H1 (cell line): ENCODE measurements around the gene PATJ. TPM values are rescaled to one million over a fixed set of nuclear protein-coding genes. Genes with fewer than 3 reads are reported as not detected.

Experiments used
- CTCF ChIA-PET: fragments of 300-600 bp; sonication (Branson Sonifier 250); formaldehyde crosslinking; loops from one replicate; lab custom pipeline; 2021; ENCODE audit not compliant: partially characterized antibody; lab: Charles Lee
- POLR2A ChIA-PET: fragments of 300-600 bp; sonication (Branson Sonifier 250); formaldehyde crosslinking; loops from one replicate; lab custom pipeline; 2021; ENCODE audit warnings: inconsistent platforms; ENCODE audit not compliant: partially characterized antibody; lab: Charles Lee
- DNase-seq, 2 experiments: peaks; one replicate each; pipeline versions ENCODE4 v3.0.0 to v3.0.0-alpha.2; 2010 to 2022; ENCODE audit warnings: low spot score in 2 of 2, low read depth in 1 of 2, mixed read lengths in 1 of 2
- FAIRE-seq: peaks from 2 replicates; lab custom pipeline; 2011; peaks lifted over from hg19 to GRCh38; lab: Jason Lieb, UNC
- H2AFZ ChIP-seq: 2 replicates; pipeline ENCODE4 v1.8.1; 2012; ENCODE audit warnings: low read length, inconsistent platforms
- H2AK5ac ChIP-seq: 2 replicates; pipeline ENCODE4 v1.6.1; 2013; ENCODE audit warnings: low read depth, low read length
- H2BK120ac ChIP-seq: replicated peaks from 2 replicates; pipeline ENCODE3; 2013; ENCODE audit warnings: low read depth, low read length, inconsistent platforms
- H2BK12ac ChIP-seq: 2 replicates; pipeline ENCODE4 v1.6.1; 2013; ENCODE audit warnings: low read depth, low read length
- H2BK15ac ChIP-seq: 2 replicates; pipeline ENCODE4 v1.6.1; 2013; ENCODE audit warnings: low read length
- H2BK20ac ChIP-seq: 2 replicates; pipeline ENCODE4 v1.6.1; 2013; ENCODE audit warnings: low read length
- H2BK5ac ChIP-seq: 2 replicates; pipeline ENCODE4 v1.6.1; 2013; ENCODE audit warnings: low read depth, low read length
- H3K14ac ChIP-seq: 2 replicates; pipeline ENCODE4 v1.6.1; 2013; ENCODE audit warnings: inconsistent platforms; ENCODE audit not compliant: insufficient read length
- H3K18ac ChIP-seq: 2 replicates; pipeline ENCODE4 v1.6.1; 2013; ENCODE audit warnings: low read length; ENCODE audit errors: extremely low read depth
- H3K23ac ChIP-seq: 2 replicates; pipeline ENCODE4 v1.6.1; 2013; ENCODE audit warnings: inconsistent platforms; ENCODE audit not compliant: insufficient read length
- H3K23me2 ChIP-seq: 2 replicates; pipeline ENCODE4 v1.6.1; 2013; ENCODE audit warnings: low read depth, low read length
- H3K27ac ChIP-seq: 2 replicates; pipeline ENCODE4 v1.6.1; 2011; ENCODE audit warnings: low read depth, low read length, inconsistent platforms
- H3K27me3 ChIP-seq, 4 experiments: replicated peaks in 1 of 4; 1 replicate in 1 of 4; 2 replicates in 3 of 4; pipeline versions ENCODE4 v1.6.1 to v1.8.1; 2011 to 2013; ENCODE audit warnings: low read length in 3 of 4, mild to moderate bottlenecking in 3 of 4, inconsistent platforms in 2 of 4, mixed read lengths in 2 of 4, moderate library complexity in 1 of 4; ENCODE audit not compliant: control insufficient read depth in 3 of 4, insufficient read depth in 3 of 4; ENCODE audit errors: extremely low read depth in 1 of 4
- H3K36me3 ChIP-seq, 4 experiments: 2 replicates each; pipeline versions ENCODE4 v1.6.1 to v1.8.1; 2011 to 2013; ENCODE audit warnings: mild to moderate bottlenecking in 4 of 4, low read length in 3 of 4, moderate library complexity in 2 of 4, control low read depth in 1 of 4, inconsistent platforms in 1 of 4; ENCODE audit not compliant: insufficient read depth in 4 of 4, control insufficient read depth in 2 of 4
- H3K4ac ChIP-seq: replicated peaks from 2 replicates; pipeline ENCODE3; 2013; ENCODE audit warnings: low read length, low read depth, mixed read lengths, inconsistent platforms; ENCODE audit not compliant: insufficient read length
- H3K4me1 ChIP-seq, 4 experiments: replicated peaks in 1 of 4; 1 replicate in 1 of 4; 2 replicates in 3 of 4; pipeline versions ENCODE4 v1.6.1 to v1.8.1; 2011 to 2013; ENCODE audit warnings: low read length in 3 of 4, inconsistent platforms in 2 of 4, mixed read lengths in 1 of 4; ENCODE audit not compliant: insufficient read depth in 4 of 4, control insufficient read depth in 3 of 4
- H3K4me2 ChIP-seq, 2 experiments: 2 replicates each; pipeline versions ENCODE4 v1.6.1 to v1.8.1; 2011 to 2013; ENCODE audit warnings: low read depth in 2 of 2, low read length in 2 of 2, control low read depth in 1 of 2, inconsistent platforms in 1 of 2, mild to moderate bottlenecking in 1 of 2; ENCODE audit not compliant: insufficient read depth in 1 of 2
- H3K4me3 ChIP-seq, 4 experiments: fragments of 200-600, 300-600 bp in 1 of 4; sonication (generic), shearing (Covaris generic), sonication (Bioruptor Twin) in 1 of 4; 2 replicates each; pipeline versions ENCODE4 v1.5.1 to v1.8.1; 2011 to 2016; ENCODE audit warnings: low read length in 4 of 4, low read depth in 3 of 4, control low read depth in 2 of 4, inconsistent platforms in 2 of 4, mild to moderate bottlenecking in 2 of 4, mixed read lengths in 1 of 4, moderate library complexity in 1 of 4; ENCODE audit not compliant: insufficient read depth in 2 of 4; ENCODE audit errors: extremely low read depth in 1 of 4
- H3K56ac ChIP-seq: replicated peaks from 2 replicates; pipeline ENCODE3; 2013; ENCODE audit warnings: low read depth, mild to moderate bottlenecking, mixed read lengths, low read length, inconsistent platforms; ENCODE audit not compliant: insufficient read length
- H3K79me1 ChIP-seq: 2 replicates; pipeline ENCODE4 v1.6.1; 2013; ENCODE audit warnings: low read depth, low read length, control low read depth
- H3K79me2 ChIP-seq, 2 experiments: 2 replicates each; pipeline versions ENCODE4 v1.6.1 to v1.8.1; 2012 to 2013; ENCODE audit warnings: low read length in 2 of 2, mild to moderate bottlenecking in 2 of 2, inconsistent platforms in 1 of 2; ENCODE audit not compliant: insufficient read depth in 2 of 2, control insufficient read depth in 1 of 2
- H3K9ac ChIP-seq, 4 experiments: replicated peaks in 1 of 4; 1 replicate in 1 of 4; 2 replicates in 3 of 4; pipeline versions ENCODE4 v1.6.1 to v1.8.1; 2011 to 2013; ENCODE audit warnings: low read depth in 3 of 4, low read length in 3 of 4, control low read depth in 2 of 4, mild to moderate bottlenecking in 2 of 4, moderate library complexity in 2 of 4, inconsistent platforms in 1 of 4; ENCODE audit errors: extremely low read depth in 1 of 4
- H3K9me3 ChIP-seq, 2 experiments: 2 replicates each; pipeline versions ENCODE4 v1.6.1 to v1.8.1; 2012 to 2013; ENCODE audit warnings: mild to moderate bottlenecking in 2 of 2, moderate library complexity in 2 of 2, control low read depth in 1 of 2, inconsistent platforms in 1 of 2, low read depth in 1 of 2, low read length in 1 of 2, mixed read lengths in 1 of 2; ENCODE audit not compliant: insufficient read depth in 2 of 2
- H4K20me1 ChIP-seq, 2 experiments: replicated peaks in 1 of 2; 2 replicates each; pipeline versions ENCODE3 to v1.8.1; 2011 to 2013; ENCODE audit warnings: inconsistent platforms in 2 of 2, low read length in 2 of 2, mild to moderate bottlenecking in 1 of 2; ENCODE audit not compliant: insufficient read depth in 2 of 2, control insufficient read depth in 1 of 2
- H4K5ac ChIP-seq: 2 replicates; pipeline ENCODE4 v1.6.1; 2013; ENCODE audit warnings: low read length, low read depth, mixed read lengths, inconsistent platforms; ENCODE audit not compliant: insufficient read length
- H4K8ac ChIP-seq: 2 replicates; pipeline ENCODE4 v1.8.0; 2013; ENCODE audit warnings: mild to moderate bottlenecking, moderate library complexity, low read length, inconsistent platforms; ENCODE audit not compliant: insufficient read depth; ENCODE audit errors: extremely low read depth
- H4K91ac ChIP-seq: replicated peaks from 2 replicates; pipeline ENCODE3; 2013; ENCODE audit warnings: low read length, mixed read lengths, inconsistent platforms; ENCODE audit not compliant: insufficient read length
- ASH2L ChIP-seq: fragments of 200-600, 300-600 bp; sonication (generic); IDR thresholded peaks from one replicate; pipeline ENCODE4 v1.7.1; 2017; ENCODE audit warnings: low read length
- BCL11A ChIP-seq, 2 experiments: IDR thresholded peaks; one replicate each; pipeline ENCODE4 v1.6.1; 2011; ENCODE audit warnings: low read depth in 2 of 2, low read length in 2 of 2, mild to moderate bottlenecking in 2 of 2
- CEBPB ChIP-seq: IDR thresholded peaks from 2 replicates; pipeline ENCODE4 v1.6.1; 2012; ENCODE audit warnings: low read depth, low read length
- CHD1 ChIP-seq: IDR thresholded peaks from 2 replicates; pipeline ENCODE4 v1.6.1; 2012; ENCODE audit warnings: low read depth, low read length, improper control_type of control experiment
- CHD2 ChIP-seq: IDR thresholded peaks from 2 replicates; pipeline ENCODE4 v1.6.1; 2012; ENCODE audit warnings: low read length, improper control_type of control experiment
- KDM5A ChIP-seq: fragments of 200-600 bp; IDR thresholded peaks from 2 replicates; pipeline ENCODE4 v1.7.1; 2012; ENCODE audit warnings: mild to moderate bottlenecking, low read length, inconsistent platforms, mixed read lengths
- POLR2AphosphoS5 ChIP-seq: IDR thresholded peaks from 2 replicates; pipeline ENCODE4 v1.6.1; 2011; ENCODE audit warnings: low read depth, low read length
- POU5F1 ChIP-seq: IDR thresholded peaks from 2 replicates; pipeline ENCODE4 v1.6.1; 2011; ENCODE audit warnings: low read depth, mild to moderate bottlenecking, low read length, moderate library complexity
- RAD21 ChIP-seq, 2 experiments: IDR thresholded peaks in 1 of 2; conservative IDR thresholded peaks in 1 of 2; 2 replicates each; pipeline ENCODE4 v1.6.1; 2011; ENCODE audit warnings: low read depth in 2 of 2, low read length in 2 of 2, improper control_type of control experiment in 1 of 2, inconsistent platforms in 1 of 2, mild to moderate bottlenecking in 1 of 2, moderate library complexity in 1 of 2
- RNF2 ChIP-seq: fragments of 200-900, 300-1000 bp; sonication (generic); IDR thresholded peaks from 2 replicates; pipeline ENCODE4 v1.7.1; 2016; ENCODE audit warnings: borderline replicate concordance, low read depth, mild to moderate bottlenecking, antibody characterized with exemption, low read length; ENCODE audit not compliant: poor library complexity, severe bottlenecking; ENCODE audit errors: missing control alignments
- SIN3A ChIP-seq, 2 experiments: IDR thresholded peaks in 1 of 2; conservative IDR thresholded peaks in 1 of 2; 2 replicates each; pipeline ENCODE4 v1.6.1; 2011 to 2012; ENCODE audit warnings: low read length in 2 of 2, improper control_type of control experiment in 1 of 2, low read depth in 1 of 2, mild to moderate bottlenecking in 1 of 2
- SIRT6 ChIP-seq: IDR thresholded peaks from one replicate; pipeline ENCODE4 v1.7.1; 2012; ENCODE audit warnings: low read length, inconsistent platforms
- SP1 ChIP-seq: IDR thresholded peaks from 2 replicates; pipeline ENCODE4 v1.6.1; 2011; ENCODE audit warnings: low read depth, low read length
- TEAD4 ChIP-seq: IDR thresholded peaks from 2 replicates; pipeline ENCODE4 v1.6.1; 2012; ENCODE audit warnings: low read depth, low read length, inconsistent platforms, mixed read lengths
- WGBS, 2 experiments: shearing (Covaris generic) in 1 of 2; methylation state at CpG; one replicate each; pipeline versions ENCODE4 v1.1.6 to v1.1.7; 2013 to 2015; ENCODE audit warnings: low lambda C conversion rate in 2 of 2, mixed read lengths in 2 of 2, inconsistent platforms in 1 of 2, low coverage in 1 of 2, missing lambda C conversion rate in 1 of 2; ENCODE audit not compliant: insufficient replicate concordance in 2 of 2, insufficient coverage in 1 of 2, insufficient read length in 1 of 2; ENCODE audit errors: extremely low coverage in 1 of 2, missing lambda C conversion rate in 1 of 2; 5-methylcytosine and 5-hydroxymethylcytosine counted together
- polyA plus RNA-seq, 7 experiments: library from polyadenylated mRNA; depleted of rRNA in 3 of 7; stranded (reverse) in 5 of 7; unstranded in 2 of 7; fragments of >200 nt in 5 of 7; fragments of 200-250 nt in 2 of 7; gene quantifications; 1 replicate in 5 of 7; 2 replicates in 1 of 7; 4 replicates in 1 of 7; pipeline versions ENCODE4 v1.2.1 to v1.2.3, GENCODE V29; 2011 to 2013; ENCODE audit warnings: missing spikeins in 2 of 7, mixed read lengths in 2 of 7
- total RNA-seq: library from RNA; stranded (reverse); fragmentation: NEBNext Ultra II Directional; extraction: Animal tissue kit (Norgen Biotek cat#: 25700); gene quantifications from 2 replicates; pipeline ENCODE4 v1.2.1, GENCODE V29; 2021

The PATJ gene
- total and polyA plus RNA-seq, 2 of the 8 experiments (the other 6 are each of a cell fraction or from before 2014, with no cell fraction given), result 8.2 to 55.6 TPM

- TF ChIP-seq SIRT6, result no peak
- TF ChIP-seq RAD21 (IDR thresholded peaks at IDR 0.05 in 1 of 2, conservative IDR thresholded peaks at IDR 0.05 in 1 of 2; ENCODE audit: low read depth in 2 of 2, low read length in 2 of 2), result no peak
- no peak for TF ChIP-seq POU5F1
- TF ChIP-seq POLR2AphosphoS5, result no peak
- TF ChIP-seq ASH2L, result no peak
- no peak for TF ChIP-seq CHD2
- TF ChIP-seq KDM5A, result no peak
- TF ChIP-seq TEAD4, result no peak
- no peak for TF ChIP-seq SP1
- TF ChIP-seq BCL11A (IDR thresholded peaks at IDR 0.05; ENCODE audit: low read depth in 2 of 2, low read length in 2 of 2), result no peak
- TF ChIP-seq CEBPB, result no peak
- TF ChIP-seq SIN3A (conservative IDR thresholded peaks at IDR 0.05 in 1 of 2, IDR thresholded peaks at IDR 0.05 in 1 of 2; ENCODE audit: low read depth in 1 of 2, low read length in 2 of 2), result no peak
- TF ChIP-seq RNF2, result no peak
- no peak for TF ChIP-seq CHD1
- TF ChIP-seq, all 59 proteins: peak for 0
- Histone ChIP-seq H3K4me2 (no peak overlapping the region), H3K79me2 (no peaks in the 10 kb centered on the region), H3K23ac (no peak overlapping the region), H3K56ac (no peak overlapping the region), H3K9ac (no peak overlapping the region), H2BK12ac (no peak overlapping the region), H2BK120ac (no peak overlapping the region), H3K27me3 (no peaks in the 10 kb centered on the region), H3K4me3 (no peak overlapping the region), H3K14ac (no peak overlapping the region), H2BK20ac (no peak overlapping the region), H3K36me3 (no peaks in the 10 kb centered on the region), H3K18ac (no peak overlapping the region), H2BK5ac (no peak overlapping the region), H4K91ac (no peak overlapping the region), H4K8ac (no peak overlapping the region), H4K20me1 (no peaks in the 10 kb centered on the region), H2AK5ac (no peak overlapping the region), H3K23me2 (no peaks in the 10 kb centered on the region), H3K4ac (no peak overlapping the region), H3K79me1 (no peaks in the 10 kb centered on the region), H4K5ac (no peak overlapping the region), H3K4me1 (no peaks in the 10 kb centered on the region), H3K27ac (no peak overlapping the region), H2BK15ac (no peak overlapping the region), H2AFZ (no peak overlapping the region), H3K9me3 (no peaks in the 10 kb centered on the region)
- ChIA-PET CTCF (interaction anchor here (0.8 kb wide), 1 partner anchor 11 kb away, joined by 3 read pairs; no protein-coding TSS in a partner anchor), POLR2A (no interaction called here)
- FAIRE-seq (no peak), DNase-seq (no peak)
- 88% methylated on average over 3 of the region's 3 CpGs; no CpG with 5 or more reads in 1 of the 2 experiments for WGBS, 2 experiments
These were observed 9.6 kb upstream of the PATJ start for GRCh38 chr1:61732726-61733125.
